Measurements from ENCODE around the gene AP1S2.

GRCh38 chrX:15854080-15854655, 445 bp downstream of the AP1S2 start:
- TF ChIP-seq CTCF (optimal IDR thresholded peaks at IDR 0.05 in 1 of 3, IDR thresholded peaks at IDR 0.05 in 1 of 3, conservative IDR thresholded peaks at IDR 0.05 in 1 of 3; ENCODE audit: extremely low read depth in 1 of 3, insufficient read depth in 2 of 3, low read length in 3 of 3): peak in 2 of 3 experiments; percentile 23 to 52
- no peak for TF ChIP-seq EZH2 (IDR thresholded peaks at IDR 0.05; ENCODE audit: low read length)
